GM19324 (cell line): ENCODE data around the gene ZNF76.

Experiments used
- ATAC-seq: cut with Tn5 transposase; IDR thresholded peaks from one replicate; pipeline ENCODE4 v1.9.1; 2021; ENCODE audit warnings: mild to moderate bottlenecking, moderate library complexity; ENCODE audit not compliant: unreplicated experiment, low FRiP score

Gene ZNF76

GRCh38 chr6:35259194-35259947 is at the start of gene ZNF76:
Gene ZNF76 (plus strand): TSS chr6:35259735. CDS start chr6:35281152, 21,417 bp downstream.
- ATAC-seq: peak; percentile 93

- ATAC-seq: no peak
Measured at GRCh38 chr6:35213298-35213791, 46.2 kb upstream of the ZNF76 start.

- ATAC-seq: no peak
Measured at GRCh38 chr6:35213824-35214756, 45.4 kb upstream of the ZNF76 start, which contains the start of gene SCUBE3. Gene SCUBE3 (plus strand): TSS chr6:35213956. CDS start chr6:35214419, 463 bp downstream.

GRCh38 chr6:35214869-35215664 is 44.5 kb upstream of the ZNF76 start:
- no peak for ATAC-seq

GRCh38 chr6:35215665-35216411 is 43.7 kb upstream of the ZNF76 start:
- no peak for ATAC-seq

- no peak for ATAC-seq
Measured at GRCh38 chr6:35216412-35216732, 43.2 kb upstream of the ZNF76 start.

- ATAC-seq: no peak
Measured at GRCh38 chr6:35216851-35217811, 42.4 kb upstream of the ZNF76 start.

- ATAC-seq: no peak
Measured at GRCh38 chr6:35218021-35218420, 41.5 kb upstream of the ZNF76 start.

- ATAC-seq: no peak
Measured at GRCh38 chr6:35218456-35218855, 41.1 kb upstream of the ZNF76 start.

GRCh38 chr6:35219683-35220326 is 39.7 kb upstream of the ZNF76 start:
- ATAC-seq: no peak

- ATAC-seq: no peak
Measured at GRCh38 chr6:35220711-35221110, 38.8 kb upstream of the ZNF76 start.

- no peak for ATAC-seq
Measured at GRCh38 chr6:35223396-35223795, 36.1 kb upstream of the ZNF76 start.

- ATAC-seq: no peak
Measured at GRCh38 chr6:35224720-35225119, 34.8 kb upstream of the ZNF76 start.

GRCh38 chr6:35228481-35228880 is 31.1 kb upstream of the ZNF76 start:
- no peak for ATAC-seq

- no peak for ATAC-seq
Measured at GRCh38 chr6:35229304-35229703, 30.2 kb upstream of the ZNF76 start.

- ATAC-seq: no peak
Measured at GRCh38 chr6:35230498-35230897, 29.0 kb upstream of the ZNF76 start.

- ATAC-seq: no peak
Measured at GRCh38 chr6:35230950-35231349, 28.6 kb upstream of the ZNF76 start.

- ATAC-seq: no peak
Measured at GRCh38 chr6:35231563-35231962, 28.0 kb upstream of the ZNF76 start.
